HEK293 (cell line): ENCODE data around the gene USP17L30.
"Not testable (repeated sequence)": the region's sequence is repeated elsewhere in the genome, so short reads cannot be mapped to it uniquely, and the experiment has no call there.

Source experiments
- ATF2 ChIP-seq: fragments of 450-650 bp; formaldehyde crosslinking; IDR thresholded peaks from 2 replicates; pipeline ENCODE4 v1.5.1; 2016; ENCODE audit warnings: missing biosample characterization, missing genetic modification characterization, low read depth
- CTCF ChIP-seq: fragments of 450-650 bp; formaldehyde crosslinking; IDR thresholded peaks from 2 replicates; pipeline ENCODE4 v1.5.1; 2016; ENCODE audit warnings: missing biosample characterization, missing genetic modification characterization
- MYNN ChIP-seq: fragments of 450-650 bp; formaldehyde crosslinking; IDR thresholded peaks from 2 replicates; pipeline ENCODE4 v1.5.1; 2016; ENCODE audit warnings: missing biosample characterization, missing genetic modification characterization, borderline replicate concordance
- PRDM10 ChIP-seq: fragments of 450-650 bp; formaldehyde crosslinking; IDR thresholded peaks from 2 replicates; pipeline ENCODE4 v1.5.1; 2016; ENCODE audit warnings: missing biosample characterization, missing genetic modification characterization
- REPIN1 ChIP-seq: fragments of 450-650 bp; formaldehyde crosslinking; IDR thresholded peaks from 2 replicates; pipeline ENCODE4 v1.5.1; 2017; ENCODE audit warnings: missing biosample characterization, missing genetic modification characterization, low read depth
- ZBTB8A ChIP-seq: fragments of 450-650 bp; formaldehyde crosslinking; IDR thresholded peaks from 2 replicates; pipeline ENCODE4 v1.5.1; 2016; ENCODE audit warnings: missing biosample characterization, missing genetic modification characterization
- ZNF24 ChIP-seq: fragments of 450-650 bp; formaldehyde crosslinking; IDR thresholded peaks from 2 replicates; pipeline ENCODE4 v1.5.1; 2016; ENCODE audit warnings: missing biosample characterization, missing genetic modification characterization
- ZNF350 ChIP-seq: fragments of 450-650 bp; formaldehyde crosslinking; IDR thresholded peaks from 2 replicates; pipeline ENCODE4 v1.5.0; 2017; ENCODE audit warnings: missing biosample characterization, mild to moderate bottlenecking, missing genetic modification characterization
- ZNF621 ChIP-seq: fragments of 450-650 bp; formaldehyde crosslinking; IDR thresholded peaks from 2 replicates; pipeline ENCODE4 v1.5.1; 2017; ENCODE audit warnings: missing biosample characterization, missing genetic modification characterization
- ZSCAN4 ChIP-seq: fragments of 450-650 bp; formaldehyde crosslinking; IDR thresholded peaks from 2 replicates; pipeline ENCODE4 v1.5.1; 2017; ENCODE audit warnings: missing biosample characterization, missing genetic modification characterization

GRCh38 chr4:9379881-9380280 is 17.0 kb downstream of the USP17L30 start:
- TF ChIP-seq ZNF621; ZSCAN4 (tag by site-specific recombination); ATF2 (tag by site-specific recombination); MYNN (tag by site-specific recombination); ZNF24; ZBTB8A (tag by site-specific recombination); PRDM10; ZNF350 (tag by site-specific recombination); REPIN1 (tag by site-specific recombination); CTCF (tag by site-specific recombination): not testable (repeated sequence)
